Measurements from ENCODE around the gene TLR2.

TLR2 gene

GRCh38 chr4:153733751-153734448 is 49.8 kb downstream of the TLR2 start:
- no peak for DNase-seq

GRCh38 chr4:153735906-153736461 is 51.9 kb downstream of the TLR2 start:
- DNase-seq = no peak

DNA sequence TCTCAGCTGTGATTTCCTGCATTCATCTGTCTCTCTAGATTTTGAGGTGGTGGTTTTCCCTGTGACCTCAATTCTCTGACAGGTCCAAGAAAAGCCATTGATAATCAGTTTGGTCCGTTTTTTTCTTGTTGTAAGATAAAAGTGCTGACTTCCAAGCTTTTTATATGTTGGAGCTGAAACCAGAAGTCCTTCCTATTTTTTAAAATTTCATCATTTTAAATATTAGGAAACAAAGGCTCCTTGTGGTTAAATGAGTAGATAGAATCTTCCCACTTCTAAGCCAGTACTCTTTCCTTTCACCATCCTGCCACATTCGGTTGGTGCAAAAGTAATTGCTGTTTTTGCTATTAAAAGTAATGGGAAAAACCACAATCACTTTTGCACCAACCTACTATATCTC is 57.5 kb downstream of the TLR2 start:
- DNase-seq = no peak

DNA sequence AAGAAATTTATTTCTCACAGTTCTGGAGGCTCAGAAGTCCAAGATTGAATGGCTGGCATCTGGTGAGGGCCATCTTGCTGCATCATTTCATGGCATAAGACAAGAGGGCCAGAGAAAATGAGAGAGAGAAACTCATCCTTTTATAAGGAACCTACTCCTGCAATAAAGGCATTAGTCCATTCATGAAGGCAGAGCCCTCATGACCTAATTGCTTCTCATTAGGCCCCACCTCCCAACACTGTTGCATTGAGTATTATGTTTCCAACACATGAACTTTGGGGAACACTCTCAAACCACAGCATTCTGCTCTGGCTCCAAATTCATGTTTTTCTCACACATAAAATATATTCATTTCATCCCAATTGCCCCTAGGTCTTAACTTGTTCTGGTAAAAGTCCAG is 61.6 kb downstream of the TLR2 start:
- no peak for DNase-seq

DNA sequence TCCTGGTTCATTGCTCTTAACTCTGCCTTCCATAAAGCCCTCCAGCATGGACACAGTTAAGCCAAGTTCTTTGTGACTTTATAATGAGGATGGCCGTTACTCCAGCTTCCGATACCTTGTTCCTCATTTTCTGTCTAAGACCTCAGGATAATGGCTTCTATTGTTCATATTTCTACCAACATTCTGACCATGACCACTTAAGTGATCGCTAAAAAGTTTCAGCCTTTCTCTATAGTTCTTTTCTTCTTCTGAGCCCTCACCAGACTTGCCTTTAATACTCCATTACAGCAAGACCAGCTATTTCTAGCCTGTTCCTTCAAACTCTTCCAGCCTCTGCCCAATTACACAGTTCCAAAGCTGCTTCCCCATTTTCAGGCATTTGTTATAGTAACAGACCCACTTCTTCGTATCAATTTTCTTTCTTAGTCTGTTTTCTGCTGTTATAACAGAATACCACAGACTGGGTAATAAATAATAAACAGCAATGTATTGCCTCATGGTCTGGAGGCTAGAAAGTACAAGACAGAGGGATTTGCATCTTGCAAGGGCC is 63.4 kb downstream of the TLR2 start:
- DNase-seq = no peak

DNA sequence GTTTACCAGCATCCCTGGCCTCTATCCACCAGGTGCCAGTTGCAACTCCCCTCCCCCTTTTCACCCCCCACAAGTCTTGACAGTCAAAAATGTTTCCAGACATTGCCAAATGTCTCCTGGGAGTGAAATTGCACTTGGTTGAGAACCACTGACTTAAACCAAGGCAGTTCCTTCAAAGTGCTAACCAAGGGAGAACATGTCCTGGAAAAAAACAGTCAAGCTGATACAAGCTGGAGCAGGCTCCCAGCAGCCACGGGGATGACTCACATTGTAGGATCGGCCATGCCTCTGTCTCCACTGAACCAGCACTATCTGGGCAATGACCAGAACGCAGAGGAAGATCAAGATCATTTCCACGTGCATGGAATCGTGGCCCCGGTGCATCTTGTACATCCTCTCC is 64.3 kb downstream of the TLR2 start:
- peak; percentile 67 for DNase-seq

DNA sequence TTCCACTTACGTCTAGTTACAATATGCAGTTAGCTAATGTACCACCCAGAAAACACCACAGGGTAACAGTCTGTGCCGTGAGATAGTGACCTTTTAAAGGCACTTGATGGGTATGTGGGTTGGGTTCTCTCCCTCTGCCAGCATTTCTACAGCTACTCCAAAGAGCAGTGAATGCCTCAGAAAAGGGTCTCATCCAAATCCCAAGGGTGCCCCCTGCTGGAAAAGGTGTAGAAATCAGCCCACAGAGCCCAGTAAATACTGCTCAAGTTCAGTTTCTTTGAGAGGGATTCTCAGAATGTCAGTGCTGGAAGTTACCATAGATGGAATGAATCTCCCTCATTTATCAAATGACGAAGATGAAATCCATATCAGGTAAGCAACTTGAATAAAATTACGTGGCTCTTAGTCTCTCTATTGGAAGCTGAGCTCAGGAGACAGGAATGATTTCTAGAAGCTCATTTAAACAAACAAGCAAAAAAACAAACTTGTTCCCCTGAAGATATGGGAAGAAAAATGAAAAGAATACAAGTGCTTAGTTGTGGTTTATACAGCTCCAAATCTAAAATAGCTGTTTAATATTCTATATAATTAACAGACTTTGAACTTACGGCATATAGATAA is 66.2 kb downstream of the TLR2 start:
- DNase-seq = peak; percentile 81

GRCh38 chr4:153755186-153755585 is 71.1 kb downstream of the TLR2 start:
- no peak for DNase-seq
